Measurements from ENCODE around the gene ITGAX.

The ITGAX gene

DNA sequence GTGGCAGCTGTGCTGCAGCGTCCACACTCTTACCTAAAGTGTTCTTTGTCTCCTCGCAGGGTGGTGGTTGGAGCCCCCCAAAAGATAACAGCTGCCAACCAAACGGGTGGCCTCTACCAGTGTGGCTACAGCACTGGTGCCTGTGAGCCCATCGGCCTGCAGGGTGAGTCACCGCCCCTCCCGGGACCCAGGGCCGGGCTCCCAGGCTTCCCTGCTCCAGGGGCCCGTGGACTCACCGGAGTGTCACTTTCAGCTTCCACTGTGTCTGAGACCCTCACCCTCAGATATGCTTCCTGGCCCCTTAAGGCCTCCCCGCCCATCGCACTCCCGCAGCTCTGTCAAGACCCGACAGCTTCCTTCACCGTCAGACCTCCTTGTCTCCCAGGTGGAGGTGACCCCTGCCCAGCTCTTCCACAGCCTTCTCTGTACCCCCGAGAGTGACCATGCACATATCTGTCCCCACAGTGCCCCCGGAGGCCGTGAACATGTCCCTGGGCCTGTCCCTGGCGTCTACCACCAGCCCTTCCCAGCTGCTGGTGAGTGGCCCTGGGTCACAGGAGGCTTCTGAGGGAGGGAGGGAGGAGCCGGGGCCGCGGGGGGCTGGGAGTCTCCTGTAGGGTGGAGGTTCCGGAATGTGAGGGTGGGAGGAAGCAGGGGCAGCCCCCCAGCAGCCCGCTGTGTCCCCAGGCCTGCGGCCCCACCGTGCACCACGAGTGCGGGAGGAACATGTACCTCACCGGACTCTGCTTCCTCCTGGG, 1.8 kb downstream of the ITGAX start:
- TF ChIP-seq POLR2A (IDR thresholded peaks at IDR 0.05; ENCODE audit: low read length) (no peak), GATA1 (IDR thresholded peaks at IDR 0.05; ENCODE audit: low read depth, low read length) (no peak)
- no peak for DNase-seq

DNA sequence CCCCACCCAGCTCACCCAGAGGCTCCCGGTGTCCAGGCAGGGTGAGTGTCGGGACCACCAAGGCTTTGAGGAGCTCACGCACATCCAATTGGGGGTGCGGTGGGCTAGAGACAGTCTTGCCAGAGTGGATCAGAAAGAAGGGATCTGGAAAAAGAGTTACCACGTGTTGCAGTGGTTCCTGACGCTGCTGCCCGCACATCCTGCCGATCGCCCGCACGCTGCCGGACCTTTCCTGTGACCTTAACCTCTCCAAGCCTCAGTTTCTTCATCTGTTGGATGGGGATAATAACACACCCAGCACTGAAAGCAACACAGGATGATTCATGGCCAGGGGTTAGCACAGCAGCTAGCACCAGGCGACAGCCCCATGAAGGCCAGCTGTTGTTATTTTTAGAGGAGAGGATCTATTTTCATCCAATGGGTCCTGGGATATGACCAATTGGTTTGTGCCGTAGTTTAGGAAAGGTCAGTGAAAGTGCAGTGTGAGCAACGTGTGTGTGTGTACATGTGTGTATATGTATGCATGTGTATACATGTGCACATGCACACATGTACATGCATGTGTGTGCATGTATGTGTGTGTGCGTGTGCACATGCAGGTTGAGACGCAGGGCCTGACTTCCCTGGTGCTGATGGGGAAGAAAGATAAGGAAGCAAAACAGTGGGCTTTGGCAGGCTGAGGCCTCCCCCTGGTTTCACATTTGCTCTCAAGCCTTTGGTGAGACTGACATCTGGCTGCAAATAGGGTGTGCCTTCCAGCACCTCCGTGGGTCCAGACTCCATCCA, 2.5 kb downstream of the ITGAX start:
- TF ChIP-seq GATA1 (IDR thresholded peaks at IDR 0.05; ENCODE audit: low read depth, low read length), result no peak
- no peak for TF ChIP-seq POLR2A (IDR thresholded peaks at IDR 0.05; ENCODE audit: low read length)
- no peak for DNase-seq

DNA sequence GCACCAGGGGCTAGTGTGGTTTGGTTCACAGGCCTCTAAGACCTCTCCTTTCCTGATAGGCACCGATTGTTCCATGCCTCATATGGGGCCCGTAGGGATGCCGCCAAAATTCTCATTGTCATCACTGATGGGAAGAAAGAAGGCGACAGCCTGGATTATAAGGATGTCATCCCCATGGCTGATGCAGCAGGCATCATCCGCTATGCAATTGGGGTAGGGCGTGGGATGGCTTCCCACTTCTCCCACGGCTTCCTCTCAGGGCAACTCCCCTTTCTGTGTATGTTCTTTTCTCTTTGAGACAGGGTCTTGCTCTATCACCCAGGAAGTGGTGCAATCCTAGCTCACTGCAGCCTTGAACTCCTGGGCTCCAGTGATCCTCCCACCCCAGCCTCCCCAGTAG, 5.3 kb downstream of the ITGAX start:
- no peak for DNase-seq

DNA sequence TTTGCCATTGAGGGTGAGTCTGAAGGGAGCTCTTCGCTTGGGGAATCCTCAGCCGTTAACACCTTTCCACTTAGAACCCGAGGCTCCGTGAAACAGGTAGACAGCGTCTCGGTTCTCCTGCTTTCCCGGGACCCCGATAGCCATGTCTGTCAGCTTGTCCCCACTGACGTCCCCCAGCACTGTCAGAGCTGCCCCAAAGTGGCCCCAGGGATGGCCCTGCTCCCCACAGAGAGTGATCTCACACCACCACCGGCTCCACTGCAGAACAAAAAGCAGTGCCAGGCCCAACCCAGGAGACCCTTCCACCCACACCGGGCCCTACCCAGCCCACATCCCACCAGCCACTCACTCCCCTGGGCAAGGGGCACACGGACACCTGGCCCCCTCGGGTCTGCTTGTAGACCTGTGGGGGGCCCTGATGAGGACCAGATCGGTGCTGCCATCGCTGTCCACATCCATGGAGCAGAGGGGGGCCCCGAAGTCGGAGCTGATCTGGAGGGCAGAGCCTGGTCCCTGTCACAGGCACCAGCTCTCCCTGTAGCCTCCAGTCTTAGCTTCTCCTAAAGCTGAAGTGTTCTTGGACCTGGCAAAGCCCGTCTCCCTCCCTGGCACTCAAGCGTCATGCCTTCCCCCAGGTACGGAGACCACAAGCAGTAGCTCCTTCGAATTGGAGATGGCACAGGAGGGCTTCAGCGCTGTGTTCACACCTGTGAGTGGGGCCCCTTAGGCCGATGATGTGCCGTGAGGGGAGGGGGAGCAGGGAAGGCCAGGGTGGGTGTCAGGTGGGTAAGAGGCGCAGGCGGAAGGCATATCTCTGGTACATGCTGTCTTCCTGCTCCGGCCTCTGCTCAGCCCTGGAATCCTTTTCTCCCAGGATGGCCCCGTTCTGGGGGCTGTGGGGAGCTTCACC, 6.5 kb downstream of the ITGAX start:
- DNase-seq, result no peak
- TF ChIP-seq POLR2A (IDR thresholded peaks at IDR 0.05; ENCODE audit: low read length) (no peak), GATA1 (IDR thresholded peaks at IDR 0.05; ENCODE audit: low read depth, low read length) (no peak)

More for the DNA sequence above, 5.3 kb downstream of the ITGAX start:
- TF ChIP-seq GATA1 (IDR thresholded peaks at IDR 0.05; ENCODE audit: low read depth, low read length), result no peak
- no peak for TF ChIP-seq POLR2A (IDR thresholded peaks at IDR 0.05; ENCODE audit: low read length)

DNA sequence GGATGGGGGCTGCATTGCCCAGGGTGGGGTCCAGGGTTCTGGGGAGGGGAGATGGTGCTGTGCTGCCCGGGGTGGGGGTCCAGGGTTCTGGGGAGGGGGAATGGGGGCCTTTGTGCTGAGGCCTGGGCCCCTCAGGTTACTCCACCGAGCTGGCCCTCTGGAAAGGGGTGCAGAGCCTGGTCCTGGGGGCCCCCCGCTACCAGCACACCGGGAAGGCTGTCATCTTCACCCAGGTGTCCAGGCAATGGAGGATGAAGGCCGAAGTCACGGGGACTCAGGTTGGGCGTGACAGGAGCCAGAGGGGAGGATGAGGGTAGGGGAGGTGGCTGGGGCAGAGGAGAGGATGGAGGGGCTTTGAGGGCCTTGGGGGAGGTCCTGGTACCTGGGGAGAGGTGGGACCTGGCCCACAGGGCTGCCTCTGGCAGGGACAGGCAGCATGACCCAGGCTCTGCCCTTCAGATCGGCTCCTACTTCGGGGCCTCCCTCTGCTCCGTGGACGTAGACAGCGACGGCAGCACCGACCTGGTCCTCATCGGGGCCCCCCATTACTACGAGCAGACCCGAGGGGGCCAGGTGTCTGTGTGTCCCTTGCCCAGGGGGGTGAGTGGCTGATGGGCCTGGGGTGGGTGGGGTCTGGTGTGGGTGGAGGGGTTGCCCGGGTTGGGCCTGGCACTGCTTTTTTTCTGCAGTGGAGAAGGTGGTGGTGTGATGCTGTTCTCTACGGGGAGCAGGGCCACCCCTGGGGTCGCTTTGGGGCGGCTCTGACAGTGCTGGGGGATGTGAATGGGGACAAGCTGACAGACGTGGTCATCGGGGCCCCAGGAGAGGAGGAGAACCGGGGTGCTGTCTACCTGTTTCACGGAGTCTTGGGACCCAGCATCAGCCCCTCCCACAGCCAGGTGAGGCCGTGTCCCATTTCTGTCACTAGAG, 7.8 kb downstream of the ITGAX start:
- DNase-seq, result no peak
- no peak for TF ChIP-seq POLR2A (IDR thresholded peaks at IDR 0.05; ENCODE audit: low read length)
- no peak for TF ChIP-seq GATA1 (IDR thresholded peaks at IDR 0.05; ENCODE audit: low read depth, low read length)

DNA sequence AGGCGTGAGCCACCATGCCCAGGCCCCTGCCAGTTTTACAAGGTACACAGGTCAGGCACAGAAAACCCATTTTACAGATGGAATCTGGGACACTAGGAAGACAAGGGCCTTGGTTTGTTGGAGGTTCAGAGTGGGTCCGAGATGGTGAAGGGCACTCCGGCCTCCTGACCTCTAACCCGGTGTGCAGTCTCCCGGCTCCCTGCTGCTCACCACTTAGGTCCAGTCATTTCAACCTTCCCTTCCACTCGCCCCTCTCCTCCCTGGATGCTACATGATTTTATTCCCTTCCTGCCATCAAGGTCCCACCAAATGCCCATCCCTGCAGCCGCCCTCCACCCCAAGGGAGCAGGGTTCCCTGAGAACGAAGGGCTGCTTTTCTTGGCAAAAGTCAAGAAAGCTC, 8.7 kb downstream of the ITGAX start:
- no peak for DNase-seq
- TF ChIP-seq POLR2A (IDR thresholded peaks at IDR 0.05; ENCODE audit: low read length) (no peak), GATA1 (IDR thresholded peaks at IDR 0.05; ENCODE audit: low read depth, low read length) (no peak)

DNA sequence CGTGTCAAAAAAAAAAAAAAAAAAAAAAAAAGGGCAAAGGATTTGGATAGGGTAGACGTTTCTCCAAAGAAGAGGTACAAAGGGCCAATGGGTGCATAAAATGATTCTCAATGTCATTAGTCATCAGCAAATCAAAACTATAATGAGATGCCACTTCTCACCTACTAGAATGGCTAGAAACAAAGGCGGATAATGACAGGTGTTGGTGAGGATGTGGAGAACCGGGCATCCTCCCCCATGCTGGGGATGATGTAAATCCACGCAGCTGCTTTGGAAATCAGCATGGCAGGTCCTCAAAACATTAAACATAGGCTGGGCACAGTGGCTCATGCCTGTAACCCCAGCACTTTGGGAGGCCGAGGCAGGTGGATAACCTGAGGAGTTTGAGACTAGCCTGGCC, 9.4 kb downstream of the ITGAX start:
- TF ChIP-seq POLR2A (IDR thresholded peaks at IDR 0.05; ENCODE audit: low read length), result no peak
- TF ChIP-seq GATA1 (IDR thresholded peaks at IDR 0.05; ENCODE audit: low read depth, low read length), result no peak
- no peak for DNase-seq

DNA sequence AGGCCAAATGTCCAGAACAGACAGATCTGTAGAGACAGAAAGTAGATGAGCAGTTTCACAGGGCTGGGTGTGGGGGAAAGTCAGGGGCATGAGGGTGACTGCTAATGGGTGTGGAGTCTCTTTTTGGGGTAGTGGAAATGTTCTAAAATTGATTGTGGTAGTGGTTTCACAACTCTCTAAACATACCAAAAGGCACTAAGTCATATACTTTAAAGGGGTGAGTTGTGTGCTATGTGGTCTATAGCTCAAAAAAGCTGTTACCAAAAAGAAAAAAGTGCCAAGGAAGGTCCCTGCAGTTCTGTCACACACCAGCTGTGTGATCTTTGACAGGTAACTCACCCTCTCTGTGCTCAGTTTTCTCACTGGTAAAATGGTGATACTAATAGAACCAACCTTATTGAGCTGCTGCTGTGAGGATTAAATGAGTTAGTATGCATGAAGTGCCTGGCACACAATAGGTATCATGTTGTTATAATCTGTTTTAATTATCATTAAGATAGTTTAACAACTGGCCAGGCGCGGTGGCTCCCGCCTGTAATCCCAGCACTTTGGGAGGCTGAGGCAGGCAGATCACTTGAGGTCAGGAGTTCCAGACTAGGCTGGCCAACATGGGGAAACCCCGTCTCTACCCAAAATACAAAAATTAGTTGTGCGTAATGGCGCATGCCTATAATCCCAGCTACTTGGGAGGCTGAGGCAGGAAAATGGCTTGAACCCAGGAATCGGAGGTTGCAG, 10.3 kb downstream of the ITGAX start:
- no peak for DNase-seq
- TF ChIP-seq GATA1 (IDR thresholded peaks at IDR 0.05; ENCODE audit: low read depth, low read length), result no peak
- no peak for TF ChIP-seq POLR2A (IDR thresholded peaks at IDR 0.05; ENCODE audit: low read length)

DNA sequence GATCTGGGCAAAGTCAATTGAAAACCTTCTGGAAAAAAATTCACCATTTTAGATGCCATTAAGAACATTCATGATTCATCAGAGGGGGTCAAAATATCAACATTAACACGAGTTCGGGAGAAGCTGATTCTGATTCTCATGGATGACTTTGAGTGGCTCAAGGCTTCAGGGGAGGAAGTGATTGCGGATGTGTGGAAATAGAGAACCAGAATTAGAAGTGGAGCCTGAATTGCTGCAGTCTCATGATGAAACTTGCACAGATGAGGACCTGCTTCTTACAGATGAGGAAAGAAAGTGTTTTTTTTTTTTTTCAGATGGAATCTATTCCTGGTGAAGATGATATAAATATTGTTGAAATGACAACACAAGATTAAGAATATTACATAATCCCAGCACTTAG, 12.9 kb downstream of the ITGAX start:
- no peak for DNase-seq

DNA sequence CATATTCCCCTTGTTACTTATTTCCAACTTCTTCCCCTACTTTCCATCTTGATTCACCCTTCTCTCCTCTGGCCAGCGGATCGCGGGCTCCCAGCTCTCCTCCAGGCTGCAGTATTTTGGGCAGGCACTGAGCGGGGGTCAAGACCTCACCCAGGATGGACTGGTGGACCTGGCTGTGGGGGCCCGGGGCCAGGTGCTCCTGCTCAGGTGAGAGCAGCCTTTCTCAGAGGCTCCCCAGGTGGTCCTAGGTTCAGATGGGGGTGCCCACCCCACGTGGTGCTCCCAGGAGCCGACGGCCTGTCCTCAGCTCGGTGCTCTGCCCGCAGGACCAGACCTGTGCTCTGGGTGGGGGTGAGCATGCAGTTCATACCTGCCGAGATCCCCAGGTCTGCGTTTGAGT, 16.0 kb downstream of the ITGAX start:
- DNase-seq, result no peak
- TF ChIP-seq POLR2A (IDR thresholded peaks at IDR 0.05; ENCODE audit: low read length) (no peak), GATA1 (IDR thresholded peaks at IDR 0.05; ENCODE audit: low read depth, low read length) (no peak)

More for the DNA sequence above, 12.9 kb downstream of the ITGAX start:
- TF ChIP-seq GATA1 (IDR thresholded peaks at IDR 0.05; ENCODE audit: low read depth, low read length), result no peak
- TF ChIP-seq POLR2A (IDR thresholded peaks at IDR 0.05; ENCODE audit: low read length), result no peak

DNA sequence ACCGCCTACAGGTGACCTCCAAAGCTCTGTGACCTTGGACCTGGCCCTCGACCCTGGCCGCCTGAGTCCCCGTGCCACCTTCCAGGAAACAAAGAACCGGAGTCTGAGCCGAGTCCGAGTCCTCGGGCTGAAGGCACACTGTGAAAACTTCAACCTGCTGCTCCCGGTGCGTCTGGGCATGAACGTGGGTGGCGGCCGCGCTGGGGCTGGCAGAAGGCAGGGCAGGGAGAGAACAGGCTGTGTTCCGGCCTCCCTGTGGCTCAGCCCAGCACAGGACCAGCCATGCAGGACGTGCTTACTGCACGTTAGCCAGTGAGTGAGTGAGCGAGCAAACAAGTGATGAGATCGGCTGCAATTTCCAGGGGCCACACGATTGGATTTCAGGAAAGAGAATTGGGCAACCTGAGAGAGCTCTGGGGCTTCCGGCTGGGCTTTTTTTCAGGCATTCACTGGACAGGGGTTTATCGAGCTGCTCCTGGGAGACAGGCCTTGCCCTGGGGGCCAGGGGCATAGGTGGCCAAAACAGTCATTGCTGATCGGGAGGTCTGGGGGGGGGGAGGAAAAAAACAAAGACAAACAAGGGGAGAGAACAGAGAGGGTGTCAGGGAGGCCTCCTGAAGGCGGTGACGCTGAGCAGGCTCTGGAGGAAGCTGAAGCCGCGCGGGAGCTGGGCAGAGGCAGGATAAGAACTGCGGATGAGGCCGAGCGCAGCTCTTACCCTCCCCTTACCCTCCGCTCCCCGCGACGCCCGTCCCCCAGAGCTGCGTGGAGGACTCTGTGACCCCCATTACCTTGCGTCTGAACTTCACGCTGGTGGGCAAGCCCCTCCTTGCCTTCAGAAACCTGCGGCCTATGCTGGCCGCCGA, 16.9 kb downstream of the ITGAX start:
- DNase-seq, result no peak
- TF ChIP-seq GATA1 (IDR thresholded peaks at IDR 0.05; ENCODE audit: low read depth, low read length) (no peak), POLR2A (IDR thresholded peaks at IDR 0.05; ENCODE audit: low read length) (no peak)
